ENCODE data around the gene PALD1. TPM values are rescaled to one million over a fixed set of nuclear protein-coding genes. Genes with fewer than 3 reads are reported as not detected.

The PALD1 gene
- total and polyA plus RNA-seq, 9 of the 15 experiments (the other 6 are each of a cell fraction or from before 2014, with no cell fraction given) = 0.03 to 0.29 (median 0.09) TPM; not detected in 2

- FAIRE-seq = no peak
- Histone ChIP-seq H3K27ac (ENCODE audit: extremely low read depth, low read depth, low read length) (no peak within 1 kb of the TSS), H3K36me3 (ENCODE audit: control insufficient read depth, insufficient read depth, low read length) (no peaks in the 10 kb centered on the region), H3K4me1 (replicated peaks in 1 of 2; ENCODE audit: control insufficient read depth in 2 of 2, insufficient read depth in 2 of 2, low read length in 2 of 2) (peaks cover 0 to 19% of the 10 kb centered on the region in 2 experiments; a peak in 3 of 5 replicates), H4K20me1 (replicated peaks; ENCODE audit: control insufficient read depth, insufficient read depth, low read length) (0 out of 2 replicates have a peak, but pooled peaks cover 4% of the 10 kb centered on the region), H3K9me1 (ENCODE audit: control insufficient read depth, insufficient read depth, low read length) (no peaks in the 10 kb centered on the region), H3K9me3 (replicated peaks; ENCODE audit: control insufficient read depth, insufficient read depth, low read depth, low read length) (no peaks in the 10 kb centered on the region), H3K4me2 (ENCODE audit: insufficient read depth, low read length) (no peak within 1 kb of the TSS), H3K79me2 (ENCODE audit: control insufficient read depth, insufficient read depth, low read length) (no peaks in the 10 kb centered on the region), H3K9ac (ENCODE audit: insufficient read depth in 1 of 2, low read depth in 2 of 2, low read length in 2 of 2) (no peak within 1 kb of the TSS), H2AFZ (ENCODE audit: low read depth, low read length) (no peak within 1 kb of the TSS), H3K27me3 (ENCODE audit: control insufficient read depth in 2 of 2, insufficient read depth in 2 of 2, low read length in 2 of 2) (peaks cover 71 to 86% of the 10 kb centered on the region in 2 experiments), H3K4me3 (no peak within 1 kb of the TSS)
- no peak for ATAC-seq
- ChIA-PET CTCF (ENCODE audit: low intra/inter-chr PET ratio) (no interaction called here), POLR2A (interaction anchor here (1.5 kb wide), 1 partner anchor 11 kb away, joined by 6 read pairs; no protein-coding TSS in a partner anchor)
- intact Hi-C loops (cut with micrococcal nuclease) (no loop called here), in situ Hi-C loops (cut with MboI) (no loop called here)
- DNase-seq (ENCODE audit: extremely low read depth in 1 of 4, low spot score in 3 of 4) = no peak
- TF ChIP-seq, protein P1, sequence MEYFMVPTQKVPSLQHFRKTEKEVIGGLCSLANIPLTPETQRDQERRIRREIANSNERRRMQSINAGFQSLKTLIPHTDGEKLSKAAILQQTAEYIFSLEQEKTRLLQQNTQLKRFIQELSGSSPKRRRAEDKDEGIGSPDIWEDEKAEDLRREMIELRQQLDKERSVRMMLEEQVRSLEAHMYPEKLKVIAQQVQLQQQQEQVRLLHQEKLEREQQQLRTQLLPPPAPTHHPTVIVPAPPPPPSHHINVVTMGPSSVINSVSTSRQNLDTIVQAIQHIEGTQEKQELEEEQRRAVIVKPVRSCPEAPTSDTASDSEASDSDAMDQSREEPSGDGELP (CRISPR knock-in tag; IDR thresholded peaks at IDR 0.05; ENCODE audit: borderline replicate concordance) = no peak
- no peak for TF ChIP-seq HLTF (IDR thresholded peaks at IDR 0.05)
- TF ChIP-seq, protein P2, sequence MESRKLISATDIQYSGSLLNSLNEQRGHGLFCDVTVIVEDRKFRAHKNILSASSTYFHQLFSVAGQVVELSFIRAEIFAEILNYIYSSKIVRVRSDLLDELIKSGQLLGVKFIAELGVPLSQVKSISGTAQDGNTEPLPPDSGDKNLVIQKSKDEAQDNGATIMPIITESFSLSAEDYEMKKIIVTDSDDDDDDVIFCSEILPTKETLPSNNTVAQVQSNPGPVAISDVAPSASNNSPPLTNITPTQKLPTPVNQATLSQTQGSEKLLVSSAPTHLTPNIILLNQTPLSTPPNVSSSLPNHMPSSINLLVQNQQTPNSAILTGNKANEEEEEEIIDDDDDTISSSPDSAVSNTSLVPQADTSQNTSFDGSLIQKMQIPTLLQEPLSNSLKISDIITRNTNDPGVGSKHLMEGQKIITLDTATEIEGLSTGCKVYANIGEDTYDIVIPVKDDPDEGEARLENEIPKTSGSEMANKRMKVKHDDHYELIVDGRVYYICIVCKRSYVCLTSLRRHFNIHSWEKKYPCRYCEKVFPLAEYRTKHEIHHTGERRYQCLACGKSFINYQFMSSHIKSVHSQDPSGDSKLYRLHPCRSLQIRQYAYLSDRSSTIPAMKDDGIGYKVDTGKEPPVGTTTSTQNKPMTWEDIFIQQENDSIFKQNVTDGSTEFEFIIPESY (CRISPR knock-in tag; IDR thresholded peaks at IDR 0.05) = 0 out of 2 replicates have a peak, but pooled peaks have one; percentile 3
- 39% methylated on average over 55 of the region's 60 CpGs for WGBS (ENCODE audit: insufficient coverage, low coverage, missing lambda C conversion rate)
- BruUV-seq (replicated peaks) = no TSS peak
Observed at GRCh38 chr10:70441161-70441894, 37.2 kb upstream of the PALD1 start, which contains the start of gene NODAL. Gene NODAL (minus strand): TSS chr10:70441681. CDS start chr10:70441667, 14 bp downstream.
